Loucy (cell line): ENCODE data around the gene PBRM1.

ENCODE experiments used
- EZH2phosphoT487 ChIP-seq: fragments of 200-600 bp; IDR thresholded peaks from 2 replicates; pipeline ENCODE4 v1.6.1; 2018; ENCODE audit warnings: antibody characterized with exemption, mild to moderate bottlenecking, moderate library complexity, borderline replicate concordance
- TF ChIP-seq, protein P1 (sequence below): fragments of 200-600 bp; sonication (generic); conservative IDR thresholded peaks from 2 replicates; pipeline ENCODE4 v1.5.1; 2014; ENCODE audit warnings: mild to moderate bottlenecking, antibody characterized with exemption, low read length

DNA sequence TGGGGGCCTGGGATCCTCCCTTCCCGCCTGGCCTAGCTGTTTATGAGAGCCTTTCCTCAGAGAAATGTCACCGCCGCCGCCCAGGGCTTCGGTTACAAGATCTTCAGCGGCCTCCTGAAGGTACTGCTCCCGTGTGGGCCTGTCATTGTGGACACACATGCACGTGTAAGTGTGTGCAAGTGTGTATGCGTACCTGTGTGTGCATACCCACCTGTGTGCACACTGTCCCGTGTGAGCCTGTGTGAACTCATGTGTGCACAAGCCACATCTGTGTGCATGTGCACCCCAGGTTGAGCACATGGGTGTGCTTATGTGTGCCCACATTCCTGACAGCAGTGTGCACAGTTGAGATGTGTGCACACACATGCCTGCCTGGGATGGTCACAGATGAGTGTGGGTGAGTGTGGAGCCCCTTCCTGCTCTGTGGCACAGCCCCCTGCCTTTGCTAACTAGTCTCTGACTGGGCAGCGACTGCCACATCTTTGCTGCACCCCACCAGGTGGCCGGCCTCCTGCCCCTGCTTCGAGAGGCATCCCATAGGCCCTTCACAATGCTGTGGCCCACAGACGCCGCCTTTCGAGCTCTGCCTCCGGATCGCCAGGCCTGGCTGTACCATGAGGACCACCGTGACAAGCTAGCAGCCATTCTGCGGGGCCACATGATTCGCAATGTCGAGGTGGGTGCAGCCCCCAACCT is 166.1 kb downstream of the PBRM1 start:
- TF ChIP-seq, protein P1, sequence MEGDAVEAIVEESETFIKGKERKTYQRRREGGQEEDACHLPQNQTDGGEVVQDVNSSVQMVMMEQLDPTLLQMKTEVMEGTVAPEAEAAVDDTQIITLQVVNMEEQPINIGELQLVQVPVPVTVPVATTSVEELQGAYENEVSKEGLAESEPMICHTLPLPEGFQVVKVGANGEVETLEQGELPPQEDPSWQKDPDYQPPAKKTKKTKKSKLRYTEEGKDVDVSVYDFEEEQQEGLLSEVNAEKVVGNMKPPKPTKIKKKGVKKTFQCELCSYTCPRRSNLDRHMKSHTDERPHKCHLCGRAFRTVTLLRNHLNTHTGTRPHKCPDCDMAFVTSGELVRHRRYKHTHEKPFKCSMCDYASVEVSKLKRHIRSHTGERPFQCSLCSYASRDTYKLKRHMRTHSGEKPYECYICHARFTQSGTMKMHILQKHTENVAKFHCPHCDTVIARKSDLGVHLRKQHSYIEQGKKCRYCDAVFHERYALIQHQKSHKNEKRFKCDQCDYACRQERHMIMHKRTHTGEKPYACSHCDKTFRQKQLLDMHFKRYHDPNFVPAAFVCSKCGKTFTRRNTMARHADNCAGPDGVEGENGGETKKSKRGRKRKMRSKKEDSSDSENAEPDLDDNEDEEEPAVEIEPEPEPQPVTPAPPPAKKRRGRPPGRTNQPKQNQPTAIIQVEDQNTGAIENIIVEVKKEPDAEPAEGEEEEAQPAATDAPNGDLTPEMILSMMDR, result no peak
- TF ChIP-seq EZH2phosphoT487, result no peak
